ENCODE measurements around the gene SRGAP3.
A peak's percentile ranks its signal among the peaks of the same experiment; 100 is the strongest.

Gene SRGAP3

GRCh38 chr3:8954938-8955763 is 294.3 kb downstream of the SRGAP3 start:
- FAIRE-seq (peak; percentile 98), DNase-seq (ENCODE audit: insufficient read length, low spot score) (peak; percentile 14)

- peak; percentile 4 for FAIRE-seq
- DNase-seq (ENCODE audit: insufficient read length, low spot score), result no peak
Measured at GRCh38 chr3:8953313-8953712, 296.1 kb downstream of the SRGAP3 start.

- FAIRE-seq (no peak), DNase-seq (ENCODE audit: insufficient read length, low spot score) (no peak)
Measured at GRCh38 chr3:8952130-8952529, 297.3 kb downstream of the SRGAP3 start.

GRCh38 chr3:8945890-8946600 is 303.4 kb downstream of the SRGAP3 start:
- DNase-seq (ENCODE audit: insufficient read length, low spot score) (no peak), FAIRE-seq (no peak)

- FAIRE-seq (no peak), DNase-seq (ENCODE audit: insufficient read length, low spot score) (no peak)
Measured at GRCh38 chr3:8942746-8943488, 306.5 kb downstream of the SRGAP3 start.

GRCh38 chr3:8942115-8942514 is 307.3 kb downstream of the SRGAP3 start:
- DNase-seq (ENCODE audit: insufficient read length, low spot score) (no peak), FAIRE-seq (no peak)

- FAIRE-seq, result no peak
- DNase-seq (ENCODE audit: insufficient read length, low spot score), result no peak
Measured at GRCh38 chr3:8938021-8938420, 311.4 kb downstream of the SRGAP3 start.

GRCh38 chr3:8937064-8938020 is 312.1 kb downstream of the SRGAP3 start:
- DNase-seq (ENCODE audit: insufficient read length, low spot score), result no peak
- no peak for FAIRE-seq

- FAIRE-seq, result no peak
- DNase-seq (ENCODE audit: insufficient read length, low spot score), result no peak
Measured at GRCh38 chr3:8932507-8932906, 316.9 kb downstream of the SRGAP3 start.

- FAIRE-seq (no peak), DNase-seq (ENCODE audit: insufficient read length, low spot score) (no peak)
Measured at GRCh38 chr3:8931342-8931741, 318.1 kb downstream of the SRGAP3 start.
